NOMO-1 treated with DMSO at 0.1 percent for 48 hours (cell line): ENCODE measurements around the gene BCAS3.

Source experiments
- DNase-seq: peaks from one replicate; lab custom pipeline; 2025; ENCODE audit not compliant: unreplicated experiment; lab: John Stamatoyannopoulos, UW

BCAS3 gene

GRCh38 chr17:61117983-61118382 is 440.3 kb downstream of the BCAS3 start:
- no peak for DNase-seq

- no peak for DNase-seq
Measured at GRCh38 chr17:61118871-61119270, 441.2 kb downstream of the BCAS3 start.

- no peak for DNase-seq
Measured at GRCh38 chr17:61122326-61122913, 444.8 kb downstream of the BCAS3 start.

GRCh38 chr17:61124562-61124961 is 446.9 kb downstream of the BCAS3 start:
- no peak for DNase-seq

GRCh38 chr17:61126473-61127249 is 449.0 kb downstream of the BCAS3 start:
- no peak for DNase-seq

GRCh38 chr17:61127960-61128359 is 450.3 kb downstream of the BCAS3 start:
- DNase-seq: no peak

GRCh38 chr17:61128661-61129115 is 451.0 kb downstream of the BCAS3 start:
- peak; percentile 54 for DNase-seq

- DNase-seq: no peak
Measured at GRCh38 chr17:61129267-61130254, 451.9 kb downstream of the BCAS3 start.

GRCh38 chr17:61130330-61130729 is 452.7 kb downstream of the BCAS3 start:
- DNase-seq: peak; percentile 21

GRCh38 chr17:61131585-61131984 is 453.9 kb downstream of the BCAS3 start:
- DNase-seq: no peak

GRCh38 chr17:61132524-61132923 is 454.9 kb downstream of the BCAS3 start:
- DNase-seq: no peak

GRCh38 chr17:61133853-61134252 is 456.2 kb downstream of the BCAS3 start:
- no peak for DNase-seq

- DNase-seq: no peak
Measured at GRCh38 chr17:61134551-61135235, 457.0 kb downstream of the BCAS3 start.

- no peak for DNase-seq
Measured at GRCh38 chr17:61135782-61136181, 458.1 kb downstream of the BCAS3 start.

GRCh38 chr17:61136296-61136695 is 458.6 kb downstream of the BCAS3 start:
- no peak for DNase-seq

- peak; percentile 95 for DNase-seq
Measured at GRCh38 chr17:61139219-61139618, 461.6 kb downstream of the BCAS3 start.

GRCh38 chr17:61140081-61140786 is 462.6 kb downstream of the BCAS3 start:
- no peak for DNase-seq

GRCh38 chr17:61143026-61143425 is 465.4 kb downstream of the BCAS3 start:
- no peak for DNase-seq

- no peak for DNase-seq
Measured at GRCh38 chr17:61144137-61144536, 466.5 kb downstream of the BCAS3 start.
